Putamen (tissue), 1 donor: ENCODE measurements around the gene TTI1.
"Not testable (repeated sequence)": the region's sequence is repeated elsewhere in the genome, so short reads cannot be mapped to it uniquely, and the experiment has no call there.

ENCODE experiments used
- DNase-seq: peaks from one replicate; pipeline ENCODE4 v3.0.0-alpha.2; 2016; ENCODE audit warnings: low spot score

TTI1 gene

DNA sequence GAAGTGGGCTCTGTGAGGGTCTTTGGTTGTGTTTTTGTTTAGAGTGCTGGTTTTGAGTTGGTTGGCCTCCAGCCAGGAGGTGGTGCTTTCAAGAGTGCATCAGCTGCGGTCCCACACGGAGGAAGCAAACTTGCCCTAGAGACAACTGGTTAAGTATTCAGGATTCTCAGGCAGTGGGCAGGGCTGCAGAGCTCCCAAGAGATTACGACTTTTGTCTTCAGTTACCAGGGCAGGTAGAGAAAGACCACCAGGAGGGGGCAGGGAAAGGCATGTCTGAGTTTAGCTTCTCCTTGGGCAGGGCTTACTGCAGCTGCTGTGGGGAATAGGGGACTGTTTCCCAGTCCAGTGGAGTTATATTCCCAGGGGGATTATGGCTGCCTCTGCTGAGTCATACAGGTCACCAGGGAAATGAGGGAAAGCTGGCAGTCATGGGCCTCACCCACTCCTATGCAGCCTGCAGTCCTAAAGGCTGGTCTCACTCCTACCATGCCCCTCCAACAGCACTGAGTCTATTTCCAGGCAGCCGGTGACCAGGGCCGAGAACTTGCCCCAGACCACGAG, 64.3 kb downstream of the TTI1 start:
- no peak for DNase-seq

DNA sequence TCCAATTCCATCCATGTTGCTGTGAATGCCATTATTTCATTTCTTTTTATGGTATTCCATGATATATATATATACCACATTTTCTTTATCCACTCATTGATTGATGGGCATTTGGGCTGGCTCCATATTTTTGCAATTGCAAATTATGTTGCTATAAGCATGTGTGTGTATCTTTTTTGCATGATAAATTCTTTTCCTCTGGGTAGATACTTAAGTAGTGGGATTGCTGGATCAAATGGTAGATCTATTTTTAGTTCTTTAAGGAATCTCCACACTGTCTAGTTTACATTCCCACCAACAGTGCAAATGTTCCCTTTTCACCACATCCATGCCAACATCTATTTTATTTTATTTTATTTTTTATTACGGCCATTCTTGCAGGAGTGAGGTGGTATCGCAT, 69.8 kb downstream of the TTI1 start:
- not testable (repeated sequence) for DNase-seq

DNA sequence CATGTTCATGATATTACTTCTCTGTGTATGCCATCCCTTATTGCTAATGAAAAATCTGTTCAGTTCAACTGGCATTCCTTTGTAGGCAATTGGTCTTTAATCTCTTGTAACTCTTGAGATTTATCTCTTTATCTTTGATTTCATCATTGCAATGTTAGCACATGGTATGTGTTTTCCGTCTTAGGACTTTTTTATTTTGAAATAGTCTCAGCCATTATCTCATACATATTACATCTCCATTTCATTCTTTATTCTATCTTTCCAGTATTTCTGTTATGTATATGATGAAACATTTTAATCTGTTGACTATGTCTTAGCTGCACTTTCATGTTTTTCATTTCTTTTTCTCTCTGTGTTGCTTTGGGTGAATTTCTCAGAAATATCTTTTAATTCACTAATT, 72.2 kb downstream of the TTI1 start:
- no peak for DNase-seq

DNA sequence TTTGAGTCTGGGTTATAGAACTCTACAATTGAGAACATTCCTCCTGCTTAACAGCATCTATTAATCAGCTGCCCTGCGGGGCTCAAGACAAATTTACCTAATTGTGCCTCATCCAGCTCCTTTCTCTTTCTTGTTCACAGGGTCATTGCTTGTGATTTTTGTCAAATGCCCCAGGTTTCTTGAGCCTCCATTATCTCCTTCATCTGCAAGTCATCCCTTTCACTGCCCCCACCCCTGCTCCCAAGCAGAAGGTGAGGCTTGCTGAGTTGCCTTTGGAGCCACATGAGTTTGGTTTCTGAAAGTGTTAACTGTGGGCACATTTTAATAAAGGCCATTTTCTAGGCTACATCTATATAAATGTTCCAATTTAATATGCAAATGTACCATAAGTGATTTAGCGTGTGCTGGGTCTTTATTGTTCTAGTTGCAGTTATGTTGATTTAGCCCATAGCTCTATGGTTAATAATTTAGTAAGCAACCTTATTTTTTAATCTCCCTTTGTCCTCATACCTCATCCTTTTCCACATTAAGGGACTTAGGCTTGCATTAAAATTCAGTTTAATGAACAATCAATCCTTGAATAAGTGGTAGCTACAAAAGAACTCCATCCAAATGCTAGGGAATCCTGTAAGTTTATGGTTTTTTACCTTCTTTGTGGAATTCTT, 74.3 kb downstream of the TTI1 start:
- no peak for DNase-seq

DNA sequence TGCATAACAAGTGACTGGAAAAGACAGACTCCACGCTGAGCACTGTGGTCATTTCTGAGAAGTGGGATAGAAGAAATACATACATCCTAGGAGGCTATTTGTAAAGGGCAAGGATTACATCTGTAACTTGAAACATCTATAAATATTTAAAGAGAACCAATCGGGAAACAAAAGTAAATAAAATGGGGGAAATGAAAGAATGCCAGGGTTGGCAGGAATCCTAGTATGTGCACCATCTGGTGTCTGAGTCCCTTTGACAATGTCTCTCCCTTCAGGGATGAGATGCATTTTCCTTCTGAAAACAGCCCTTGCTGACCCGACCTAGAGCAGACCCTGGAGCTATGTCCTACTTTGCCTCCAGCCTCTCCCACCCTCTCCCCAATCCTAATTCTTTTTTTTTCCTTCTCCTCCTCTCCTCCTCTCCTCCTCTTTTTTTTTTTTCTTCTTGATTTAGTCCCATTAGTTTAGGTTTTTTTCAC, 77.1 kb downstream of the TTI1 start:
- DNase-seq, result no peak

DNA sequence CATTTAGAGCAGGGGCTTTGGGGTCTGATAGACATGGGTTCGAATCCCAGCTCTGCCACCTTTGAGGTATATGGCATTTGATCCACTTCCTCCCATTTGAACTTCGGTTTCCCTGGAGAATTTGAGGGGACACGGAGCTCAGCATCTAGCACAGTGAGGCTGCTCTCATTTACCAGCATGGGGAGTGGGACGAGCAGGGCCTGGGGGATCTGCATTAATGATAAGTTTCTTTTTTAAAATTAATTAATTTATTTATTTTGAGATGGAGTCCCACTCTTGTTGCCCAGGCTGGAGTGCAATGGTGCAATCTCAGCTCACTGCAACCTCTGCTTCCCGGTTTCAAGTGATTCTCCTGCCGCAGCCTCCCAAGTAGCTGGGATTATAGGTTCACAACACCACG, 77.7 kb downstream of the TTI1 start:
- no peak for DNase-seq

DNA sequence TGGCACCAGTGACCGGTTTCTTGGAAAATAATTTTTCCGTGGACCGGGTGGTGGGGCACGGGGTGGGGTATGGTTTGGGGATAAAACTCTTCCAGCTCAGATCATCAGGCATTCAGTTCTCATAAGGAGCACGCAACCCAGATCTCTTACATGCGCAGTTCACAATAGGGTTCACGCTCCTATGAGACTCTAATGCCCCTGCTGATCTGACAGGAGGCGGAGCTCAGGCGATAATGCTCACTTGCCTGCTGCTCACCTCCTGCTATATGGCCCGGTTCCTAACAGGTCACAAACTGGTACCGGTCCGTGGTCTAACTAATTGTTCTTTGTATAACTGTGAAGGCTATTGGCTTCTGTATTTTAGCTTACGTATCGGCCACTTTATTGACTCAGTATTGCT, 78.6 kb downstream of the TTI1 start:
- no peak for DNase-seq

DNA sequence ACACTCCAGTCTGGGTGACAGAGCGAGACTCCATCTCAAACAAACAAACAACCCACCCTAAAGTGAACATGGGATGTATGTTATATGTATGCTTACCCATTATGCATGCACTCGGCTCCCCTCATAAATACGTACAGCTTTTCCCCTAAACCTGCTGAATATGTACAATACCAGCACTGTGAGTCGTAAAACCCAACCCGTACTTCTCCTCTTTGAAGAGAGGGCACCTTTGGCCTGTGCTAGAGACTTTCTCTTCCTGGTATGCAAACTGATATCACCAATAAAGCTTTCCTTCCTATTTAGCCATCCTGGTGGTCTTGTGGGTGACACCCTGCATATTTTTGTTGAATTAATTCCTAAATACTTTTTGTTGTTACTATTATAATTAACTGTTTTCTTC, 79.1 kb downstream of the TTI1 start:
- no peak for DNase-seq

DNA sequence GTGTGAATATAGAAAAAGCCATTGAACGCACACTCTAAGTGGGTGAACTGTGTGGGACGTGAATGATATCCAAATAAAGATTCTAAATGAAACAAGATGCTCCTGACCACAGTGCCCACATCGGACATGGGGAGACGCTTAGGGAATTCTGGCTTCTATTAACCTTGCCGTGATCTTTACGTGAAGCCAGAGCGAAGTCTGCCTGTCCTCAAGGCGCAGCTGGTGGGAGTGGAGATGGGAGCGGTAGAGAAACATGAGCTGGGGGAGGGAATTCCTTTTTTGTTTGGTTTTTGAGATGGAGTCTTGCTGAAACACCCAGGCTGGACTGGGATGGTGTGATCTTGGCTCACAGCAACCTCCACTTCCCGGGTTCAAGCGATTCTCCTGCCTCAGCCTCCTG, 84.3 kb downstream of the TTI1 start:
- no peak for DNase-seq

DNA sequence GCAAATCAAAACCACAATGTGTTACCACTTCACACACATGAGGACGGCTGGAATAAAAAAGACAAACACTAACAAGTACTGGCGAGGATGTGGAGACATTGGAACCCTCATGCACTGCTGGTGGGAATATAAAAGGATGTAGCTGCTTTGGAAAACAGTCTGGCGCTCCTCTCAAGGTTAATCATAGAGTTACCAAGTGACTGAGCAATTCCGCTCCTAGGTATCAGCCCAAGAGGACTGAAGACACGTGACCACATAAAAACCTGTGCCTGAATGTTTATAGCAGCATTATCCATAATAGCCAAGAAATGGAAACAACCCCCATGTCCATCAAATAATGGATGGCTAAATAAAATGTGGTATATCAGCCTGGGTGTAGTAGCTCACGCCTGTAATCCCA, 85.3 kb downstream of the TTI1 start:
- DNase-seq, result no peak

DNA sequence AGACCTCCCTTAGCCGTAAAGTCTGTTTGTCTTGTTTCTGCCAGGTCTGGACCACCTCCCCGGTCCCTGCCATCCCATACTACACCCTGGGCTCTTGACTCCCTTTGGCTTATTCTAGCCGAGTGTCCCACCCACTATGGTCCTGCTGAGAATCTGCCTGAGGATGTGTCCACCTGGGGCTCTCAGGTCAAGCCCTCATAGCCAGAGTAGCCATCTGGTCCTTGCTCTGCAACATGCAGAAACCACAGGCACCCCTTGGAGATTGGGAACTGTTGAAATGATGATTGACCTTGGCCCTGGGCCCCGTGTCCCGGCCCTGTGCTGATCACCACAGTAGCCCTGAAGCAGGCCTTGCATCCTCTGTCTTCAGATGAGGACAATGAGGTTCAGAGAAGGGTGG, 86.3 kb downstream of the TTI1 start:
- no peak for DNase-seq

DNA sequence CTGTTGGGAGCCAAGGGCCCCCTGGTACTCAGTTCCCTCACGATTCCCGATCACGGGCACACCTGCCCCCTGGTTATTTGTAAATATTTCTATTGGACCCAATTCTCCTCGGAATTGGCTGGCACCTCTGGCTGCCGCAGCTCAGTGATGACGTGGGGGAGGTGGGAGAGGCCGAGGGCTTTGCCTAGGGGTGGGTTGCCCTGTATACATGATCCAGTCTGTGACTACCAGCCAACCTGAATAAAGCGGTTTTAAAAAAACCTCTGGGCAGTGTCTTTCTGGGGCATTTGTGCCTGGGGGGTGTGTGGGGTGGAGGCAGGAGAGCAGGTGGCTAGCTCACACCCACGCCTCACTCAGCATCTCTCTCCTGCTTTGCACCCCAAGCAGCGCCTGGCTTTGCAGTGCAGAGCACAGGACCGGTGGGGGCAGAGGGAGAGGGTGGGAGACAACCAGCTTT, 88.1 kb downstream of the TTI1 start:
- DNase-seq, result no peak

DNA sequence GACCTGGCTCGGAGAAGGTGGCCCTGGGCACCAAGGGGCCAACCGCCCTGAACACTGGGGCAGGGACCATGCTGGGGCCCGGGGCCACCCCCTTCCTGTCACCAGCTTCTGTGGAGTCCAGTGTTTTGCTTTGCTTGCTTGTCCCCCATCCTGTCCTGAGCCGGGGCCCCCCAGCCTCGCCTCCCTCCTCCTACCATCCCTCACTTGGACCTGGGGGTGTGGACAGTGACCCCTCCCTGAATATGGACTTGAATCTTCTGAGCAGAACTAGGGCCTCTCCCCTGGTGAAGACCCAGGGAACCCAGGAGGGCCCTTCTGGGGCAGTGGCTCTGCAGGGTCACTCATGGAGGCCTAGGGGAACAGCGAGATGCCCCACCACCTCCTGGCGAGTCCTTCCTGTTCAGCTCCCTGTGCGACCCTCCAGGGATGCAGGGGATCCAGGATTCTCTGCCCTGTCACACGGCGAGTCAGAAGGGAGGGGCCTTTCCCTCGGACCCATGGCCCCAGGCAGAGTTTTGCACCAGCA, 88.7 kb downstream of the TTI1 start:
- no peak for DNase-seq

DNA sequence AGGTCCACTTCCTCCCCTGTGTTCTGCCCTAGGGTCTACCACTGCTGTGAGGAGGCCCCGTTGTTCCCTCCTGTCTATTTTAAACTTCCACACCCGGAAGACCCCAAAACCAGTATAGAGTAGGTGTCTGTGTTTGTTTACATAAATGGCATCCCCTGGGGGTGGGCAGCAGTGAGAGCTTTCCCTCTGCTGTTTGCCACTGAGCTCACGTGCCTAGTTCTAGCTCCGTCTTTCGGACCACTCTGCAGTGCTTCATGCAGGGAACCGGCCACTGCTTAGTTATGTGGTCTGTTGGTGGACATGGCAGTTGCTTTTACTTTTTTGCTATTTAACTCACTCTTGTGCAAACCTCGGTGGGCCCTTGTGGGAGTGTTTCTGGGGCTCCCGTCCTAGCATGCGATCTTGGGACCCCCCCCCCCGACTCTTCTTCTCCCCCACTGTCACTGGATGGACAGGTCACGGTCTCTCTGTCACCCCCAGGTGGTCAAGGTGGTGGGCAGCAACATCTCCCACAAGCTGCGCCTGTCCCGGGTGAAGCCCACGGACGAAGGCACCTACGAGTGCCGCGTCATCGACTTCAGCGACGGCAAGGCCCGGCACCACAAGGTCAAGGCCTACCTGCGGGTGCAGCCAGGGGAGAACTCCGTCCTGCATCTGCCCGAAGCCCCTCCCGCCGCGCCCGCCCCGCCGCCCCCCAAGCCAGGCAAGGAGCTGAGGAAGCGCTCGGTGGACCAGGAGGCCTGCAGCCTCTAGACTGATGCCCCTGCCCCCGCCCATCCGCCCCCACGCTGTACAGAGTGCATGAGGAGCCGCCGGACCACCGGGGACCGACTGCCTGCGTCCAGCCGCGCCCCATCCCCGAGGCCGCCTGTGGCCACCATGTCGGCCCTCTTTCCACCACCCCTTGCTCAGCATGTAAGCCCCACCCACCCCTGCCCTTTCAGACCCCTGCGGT, 89.5 kb downstream of the TTI1 start:
- no peak for DNase-seq

DNA sequence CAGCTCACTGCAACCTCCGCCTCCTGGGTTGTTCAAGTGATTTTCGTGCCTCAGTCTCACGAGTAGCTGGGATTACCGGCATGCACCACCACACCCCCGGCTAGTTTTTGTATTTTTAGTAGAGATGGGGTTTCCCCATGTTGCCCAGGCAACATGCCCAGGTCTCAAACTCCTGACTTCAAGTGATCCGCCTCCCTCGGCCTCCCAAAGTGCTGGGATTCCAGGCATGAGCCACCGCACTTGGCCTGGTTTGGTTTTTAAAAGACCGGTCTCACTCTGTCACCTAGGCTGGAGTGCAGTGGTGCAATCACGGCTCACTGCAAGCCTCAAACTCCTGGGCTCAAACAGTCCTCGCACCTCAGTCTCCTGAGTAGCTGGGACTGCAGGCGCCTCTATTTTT, 90.2 kb downstream of the TTI1 start:
- no peak for DNase-seq

DNA sequence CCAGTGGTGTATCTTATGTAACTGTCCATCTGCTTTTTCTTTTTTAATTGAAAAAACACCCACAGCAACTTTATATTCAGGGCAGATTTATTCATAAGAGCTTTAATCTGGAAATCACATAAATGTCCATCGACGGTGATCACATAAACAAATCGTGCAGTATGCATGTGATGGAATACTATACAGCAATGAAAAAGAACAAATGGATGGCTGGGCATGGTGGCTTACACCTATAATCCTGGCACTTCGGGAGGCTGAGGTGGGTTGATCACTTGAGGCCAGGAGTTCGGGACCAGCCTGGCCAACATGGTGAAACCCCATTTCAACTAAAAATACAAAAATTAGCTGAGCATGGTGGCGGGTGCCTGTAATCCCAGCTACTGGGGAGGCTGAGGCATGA, 91.3 kb downstream of the TTI1 start:
- no peak for DNase-seq

DNA sequence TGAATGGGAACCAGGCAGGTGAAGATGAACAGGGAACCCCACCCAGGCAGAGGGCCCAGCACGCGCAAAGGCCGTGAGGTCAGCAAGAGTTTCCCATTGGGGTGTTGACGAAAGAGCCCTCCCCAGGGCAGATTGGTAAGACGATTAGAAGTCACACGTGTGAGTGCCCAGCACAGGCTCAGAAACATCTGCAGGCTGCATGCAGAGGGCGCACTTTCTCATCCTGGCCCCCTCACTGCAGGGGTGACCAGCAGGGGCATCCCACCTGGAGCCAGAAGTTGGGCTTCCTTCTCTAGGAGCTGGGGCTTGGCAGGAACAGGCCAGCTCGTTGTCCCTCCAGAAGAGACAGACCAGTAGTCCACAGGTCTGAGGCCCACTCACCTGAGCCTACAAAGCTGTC, 91.9 kb downstream of the TTI1 start:
- DNase-seq, result no peak

DNA sequence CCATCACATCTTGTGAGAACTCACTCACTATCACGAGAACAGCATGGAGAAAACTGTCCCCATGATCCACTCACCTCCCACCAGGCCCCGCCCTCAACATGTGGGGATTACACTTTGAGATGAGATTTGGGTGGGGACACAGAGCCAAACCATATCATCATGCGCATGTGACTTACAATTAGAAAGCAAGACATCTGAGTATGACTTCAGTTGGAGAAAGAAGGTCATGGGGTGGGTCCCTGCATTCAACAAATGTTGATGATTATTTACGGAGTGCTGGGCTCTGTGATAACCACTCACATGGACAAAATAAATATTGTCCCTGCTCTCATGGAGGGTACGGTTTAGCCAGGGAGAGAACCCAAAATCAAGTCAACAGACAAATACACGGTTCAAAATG, 92.4 kb downstream of the TTI1 start:
- DNase-seq, result no peak

DNA sequence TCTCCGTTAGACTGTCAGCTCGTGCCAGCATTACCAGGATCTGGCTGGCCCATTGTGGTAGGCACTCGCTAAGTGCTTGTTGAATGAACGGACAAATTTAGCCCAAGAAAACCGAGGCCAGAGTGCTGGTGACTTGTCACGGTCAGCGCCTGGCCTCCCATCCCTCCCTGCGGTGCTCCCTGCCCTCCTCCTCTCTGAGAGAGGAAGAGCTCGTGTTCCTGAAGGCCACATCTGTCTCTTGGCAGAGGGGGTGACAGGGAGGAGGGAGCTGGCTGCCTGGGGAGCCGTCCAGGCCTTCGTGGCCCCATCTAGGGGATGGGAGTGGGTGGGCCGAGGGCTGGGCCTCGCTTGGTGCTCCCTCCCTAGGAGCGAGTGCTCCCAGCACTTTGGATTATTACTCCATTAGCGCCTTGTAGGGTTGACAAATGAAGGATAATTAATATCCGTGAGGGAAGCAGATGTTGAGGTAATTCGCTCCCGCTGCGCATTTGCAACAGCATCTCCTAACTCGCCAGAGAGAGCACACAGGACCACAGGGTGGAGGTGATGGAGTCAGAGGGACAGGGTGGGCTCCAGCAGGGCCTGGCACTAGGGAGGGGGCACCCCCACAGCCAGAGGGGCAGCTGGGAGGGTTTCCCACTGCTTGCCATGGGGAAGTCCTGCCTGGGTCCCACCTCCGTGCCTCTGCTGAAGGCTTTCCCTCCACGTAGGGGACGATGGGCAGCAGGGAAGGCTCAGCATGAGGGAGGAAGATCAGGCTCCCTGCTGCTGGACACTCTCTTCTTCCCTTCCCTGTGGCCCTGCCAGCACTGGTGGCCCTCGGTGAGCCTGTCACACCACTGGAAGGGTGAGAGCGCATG, 93.3 kb downstream of the TTI1 start:
- DNase-seq, result no peak

DNA sequence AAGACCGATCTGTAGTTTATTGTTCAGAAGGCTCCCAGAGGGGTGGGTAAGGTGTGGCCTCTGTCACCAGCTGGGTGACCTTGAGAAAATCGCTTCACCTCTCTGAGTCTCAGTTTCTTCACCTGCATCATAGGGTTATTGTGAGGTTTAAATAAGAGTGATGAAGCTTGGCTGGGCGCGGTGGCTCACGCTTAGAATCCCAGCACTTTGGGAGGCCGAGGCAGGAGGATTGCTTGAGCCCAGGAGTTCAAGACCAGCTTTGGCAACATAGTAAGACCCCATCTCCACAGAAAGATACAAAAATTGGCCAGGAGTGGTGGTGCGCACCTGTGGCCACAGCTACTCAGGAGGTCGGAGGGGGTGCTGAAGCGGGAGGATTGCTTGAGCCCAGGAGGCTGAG, 94.3 kb downstream of the TTI1 start:
- no peak for DNase-seq

DNA sequence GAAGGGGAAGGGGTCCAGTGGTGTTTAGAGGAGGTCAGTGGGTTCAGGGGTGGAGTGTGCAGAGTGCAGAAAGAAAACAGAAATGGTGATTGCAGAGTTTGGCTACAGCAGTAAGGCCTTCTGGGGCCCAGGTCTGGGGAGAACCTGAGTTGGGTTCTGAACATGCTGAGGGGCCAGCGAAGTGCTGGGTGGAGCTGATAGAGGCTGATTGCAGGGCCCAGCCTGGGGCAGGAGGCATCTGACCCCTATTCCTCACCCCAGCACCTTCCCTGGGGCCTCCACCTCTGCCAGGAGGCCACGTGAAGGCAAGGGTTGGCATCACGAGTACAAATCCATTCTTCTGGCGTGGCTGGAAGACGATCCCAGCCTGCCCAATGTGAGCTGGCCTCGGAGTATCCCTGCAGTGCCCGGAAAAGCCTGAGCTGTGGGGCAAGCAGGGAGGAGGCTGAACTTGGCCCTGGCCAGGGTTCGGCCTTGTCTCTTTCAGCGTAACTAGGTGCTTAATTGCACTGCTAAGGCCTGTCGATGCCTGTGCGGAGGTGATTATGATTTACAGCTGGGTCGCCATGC, 95.0 kb downstream of the TTI1 start:
- no peak for DNase-seq
